ENCODE results near the gene PDE7B. TPM values are rescaled to one million over a fixed set of nuclear protein-coding genes. Genes with fewer than 3 reads are reported as not detected.

PDE7B gene
- total RNA-seq, 2 experiments from 2014 or later = 0.05 to 0.12 TPM

GRCh38 chr6:135944120-135944519, 92.6 kb downstream of the PDE7B start:
- Mint-ChIP-seq H3K27me3 (no peaks in the 10 kb centered on the region), H3K27ac (no peak overlapping the region), H3K36me3 (no peaks in the 10 kb centered on the region), H3K9me3 (no peaks in the 10 kb centered on the region), H3K4me1 (ENCODE audit: low read depth) (no peaks in the 10 kb centered on the region), H3K4me3 (no peak overlapping the region)
- no peak for DNase-seq
- POLR2A ChIA-PET = no interaction called here
- intact Hi-C loops (cut with micrococcal nuclease) = no loop called here
- CTCF ChIA-PET = no interaction called here

GRCh38 chr6:135946674-135947073, 95.2 kb downstream of the PDE7B start:
- Mint-ChIP-seq H3K9me3 (no peaks in the 10 kb centered on the region), H3K36me3 (no peaks in the 10 kb centered on the region), H3K4me3 (no peak overlapping the region), H3K4me1 (ENCODE audit: low read depth) (no peaks in the 10 kb centered on the region), H3K27me3 (no peaks in the 10 kb centered on the region), H3K27ac (no peak overlapping the region)
- no peak for DNase-seq
- intact Hi-C loops (cut with micrococcal nuclease) = no loop called here
- ChIA-PET CTCF (interaction anchor here (1.2 kb wide), 1 partner anchor 9 kb away, joined by 4 read pairs; no protein-coding TSS in a partner anchor), POLR2A (no interaction called here)

- intact Hi-C loops (cut with micrococcal nuclease) = no loop called here
- DNase-seq = no peak
- ChIA-PET CTCF (no interaction called here), POLR2A (no interaction called here)
- H3K27ac Mint-ChIP-seq = no peak overlapping the region
- H3K36me3 Mint-ChIP-seq = no peaks in the 10 kb centered on the region
- H3K4me3 Mint-ChIP-seq = no peak overlapping the region
- no peaks in the 10 kb centered on the region for H3K4me1 Mint-ChIP-seq (ENCODE audit: low read depth)
- H3K9me3 Mint-ChIP-seq = no peaks in the 10 kb centered on the region
- no peaks in the 10 kb centered on the region for H3K27me3 Mint-ChIP-seq
Measured at GRCh38 chr6:135950669-135951068, 99.2 kb downstream of the PDE7B start.

- Mint-ChIP-seq H3K9me3 (no peaks in the 10 kb centered on the region), H3K4me1 (ENCODE audit: low read depth) (no peaks in the 10 kb centered on the region), H3K4me3 (no peak overlapping the region), H3K36me3 (no peaks in the 10 kb centered on the region), H3K27me3 (no peaks in the 10 kb centered on the region), H3K27ac (no peak overlapping the region)
- no peak for DNase-seq
- intact Hi-C loops (cut with micrococcal nuclease) = no loop called here
- ChIA-PET POLR2A (no interaction called here), CTCF (no interaction called here)
Measured at GRCh38 chr6:135951169-135951568, 99.7 kb downstream of the PDE7B start.

GRCh38 chr6:135953818-135954217, 102.3 kb downstream of the PDE7B start:
- no peak for DNase-seq
- H3K4me3 Mint-ChIP-seq = no peak overlapping the region
- no peaks in the 10 kb centered on the region for H3K9me3 Mint-ChIP-seq
- no peak overlapping the region for H3K27ac Mint-ChIP-seq
- no peaks in the 10 kb centered on the region for H3K36me3 Mint-ChIP-seq
- CTCF ChIA-PET = no interaction called here
- POLR2A ChIA-PET = no interaction called here
- no peaks in the 10 kb centered on the region for H3K4me1 Mint-ChIP-seq (ENCODE audit: low read depth)
- intact Hi-C loops (cut with micrococcal nuclease) = no loop called here
- no peaks in the 10 kb centered on the region for H3K27me3 Mint-ChIP-seq

GRCh38 chr6:135955099-135955498, 103.6 kb downstream of the PDE7B start:
- POLR2A ChIA-PET = no interaction called here
- CTCF ChIA-PET = interaction anchor here (1.4 kb wide), 1 partner anchor 9 kb away, joined by 4 read pairs; no protein-coding TSS in a partner anchor
- Mint-ChIP-seq H3K4me1 (ENCODE audit: low read depth) (no peaks in the 10 kb centered on the region), H3K27me3 (no peaks in the 10 kb centered on the region), H3K9me3 (no peaks in the 10 kb centered on the region), H3K4me3 (no peak overlapping the region), H3K27ac (no peak overlapping the region), H3K36me3 (no peaks in the 10 kb centered on the region)
- intact Hi-C loops (cut with micrococcal nuclease) = no loop called here
- no peak for DNase-seq

GRCh38 chr6:135962731-135963130, 111.2 kb downstream of the PDE7B start:
- H3K36me3 Mint-ChIP-seq = no peaks in the 10 kb centered on the region
- POLR2A ChIA-PET = no interaction called here
- intact Hi-C loops (cut with micrococcal nuclease) = no loop called here

GRCh38 chr6:135970750-135971149, 119.2 kb downstream of the PDE7B start:
- ChIA-PET CTCF (no interaction called here), POLR2A (no interaction called here)
- H3K27me3 Mint-ChIP-seq = peaks cover 3% of the 10 kb centered on the region
- no peak overlapping the region for H3K27ac Mint-ChIP-seq
- H3K9me3 Mint-ChIP-seq = peaks cover under 1% of the 10 kb centered on the region
- no peaks in the 10 kb centered on the region for H3K4me1 Mint-ChIP-seq (ENCODE audit: low read depth)
- no peaks in the 10 kb centered on the region for H3K36me3 Mint-ChIP-seq
- DNase-seq = no peak
- intact Hi-C loops (cut with micrococcal nuclease) = no loop called here
- H3K4me3 Mint-ChIP-seq = no peak overlapping the region

More at GRCh38 chr6:135962731-135963130, 111.2 kb downstream of the PDE7B start:
- DNase-seq = no peak
- Mint-ChIP-seq H3K27ac (no peak overlapping the region), H3K9me3 (peaks cover 8% of the 10 kb centered on the region), H3K4me3 (no peak overlapping the region), H3K27me3 (peaks cover 2% of the 10 kb centered on the region), H3K4me1 (ENCODE audit: low read depth) (no peaks in the 10 kb centered on the region)
- CTCF ChIA-PET = no interaction called here

GRCh38 chr6:135971351-135971750, 119.8 kb downstream of the PDE7B start:
- CTCF ChIA-PET = interaction anchor here (1.4 kb wide), 1 partner anchor 255 kb away, joined by 3 read pairs; no protein-coding TSS in a partner anchor
- H3K27ac Mint-ChIP-seq = no peak overlapping the region

GRCh38 chr6:135972150-135972549, 120.6 kb downstream of the PDE7B start:
- no peaks in the 10 kb centered on the region for H3K9me3 Mint-ChIP-seq
- H3K27ac Mint-ChIP-seq = no peak overlapping the region
- ChIA-PET CTCF (interaction anchor here (1.4 kb wide), 1 partner anchor 254 kb away, joined by 3 read pairs; no protein-coding TSS in a partner anchor), POLR2A (no interaction called here)
- H3K27me3 Mint-ChIP-seq = peaks cover 3% of the 10 kb centered on the region
- H3K4me3 Mint-ChIP-seq = no peak overlapping the region
- intact Hi-C loops (cut with micrococcal nuclease) = no loop called here
- H3K4me1 Mint-ChIP-seq (ENCODE audit: low read depth) = no peaks in the 10 kb centered on the region
- no peaks in the 10 kb centered on the region for H3K36me3 Mint-ChIP-seq
- DNase-seq = no peak

More at GRCh38 chr6:135971351-135971750, 119.8 kb downstream of the PDE7B start:
- Mint-ChIP-seq H3K4me1 (ENCODE audit: low read depth) (no peaks in the 10 kb centered on the region), H3K36me3 (no peaks in the 10 kb centered on the region), H3K27me3 (peaks cover 3% of the 10 kb centered on the region), H3K9me3 (no peaks in the 10 kb centered on the region), H3K4me3 (no peak overlapping the region)
- POLR2A ChIA-PET = no interaction called here
- no peak for DNase-seq
- intact Hi-C loops (cut with micrococcal nuclease) = no loop called here

- H3K4me3 Mint-ChIP-seq = no peak overlapping the region
- H3K9me3 Mint-ChIP-seq = no peaks in the 10 kb centered on the region
- ChIA-PET CTCF (interaction anchor here (1.4 kb wide), 1 partner anchor 253 kb away, joined by 3 read pairs; no protein-coding TSS in a partner anchor), POLR2A (no interaction called here)
- H3K27ac Mint-ChIP-seq = no peak overlapping the region
- no peak for DNase-seq
- peaks cover 3% of the 10 kb centered on the region for H3K27me3 Mint-ChIP-seq
- H3K36me3 Mint-ChIP-seq = no peaks in the 10 kb centered on the region
- no peaks in the 10 kb centered on the region for H3K4me1 Mint-ChIP-seq (ENCODE audit: low read depth)
- intact Hi-C loops (cut with micrococcal nuclease) = no loop called here
Measured at GRCh38 chr6:135972586-135972985, 121.1 kb downstream of the PDE7B start.

- no peak overlapping the region for H3K4me3 Mint-ChIP-seq
- H3K4me1 Mint-ChIP-seq (ENCODE audit: low read depth) = no peaks in the 10 kb centered on the region
- no peak overlapping the region for H3K27ac Mint-ChIP-seq
- no peaks in the 10 kb centered on the region for H3K9me3 Mint-ChIP-seq
- CTCF ChIA-PET = no interaction called here
- POLR2A ChIA-PET = no interaction called here
- no peak for DNase-seq
- H3K27me3 Mint-ChIP-seq = peaks cover 3% of the 10 kb centered on the region
- intact Hi-C loops (cut with micrococcal nuclease) = no loop called here
- H3K36me3 Mint-ChIP-seq = no peaks in the 10 kb centered on the region
Measured at GRCh38 chr6:135974426-135974825, 122.9 kb downstream of the PDE7B start.

GRCh38 chr6:135976585-135976984, 125.1 kb downstream of the PDE7B start:
- H3K4me3 Mint-ChIP-seq = no peak overlapping the region
- H3K27me3 Mint-ChIP-seq = peaks cover 3% of the 10 kb centered on the region
- intact Hi-C loops (cut with micrococcal nuclease) = no loop called here
- POLR2A ChIA-PET = no interaction called here
- no peaks in the 10 kb centered on the region for H3K4me1 Mint-ChIP-seq (ENCODE audit: low read depth)
- no peak for DNase-seq
- no peak overlapping the region for H3K27ac Mint-ChIP-seq
- CTCF ChIA-PET = no interaction called here
- no peaks in the 10 kb centered on the region for H3K9me3 Mint-ChIP-seq
- no peaks in the 10 kb centered on the region for H3K36me3 Mint-ChIP-seq
